ENCODE results near the gene MAN2B2.

The MAN2B2 gene

DNA sequence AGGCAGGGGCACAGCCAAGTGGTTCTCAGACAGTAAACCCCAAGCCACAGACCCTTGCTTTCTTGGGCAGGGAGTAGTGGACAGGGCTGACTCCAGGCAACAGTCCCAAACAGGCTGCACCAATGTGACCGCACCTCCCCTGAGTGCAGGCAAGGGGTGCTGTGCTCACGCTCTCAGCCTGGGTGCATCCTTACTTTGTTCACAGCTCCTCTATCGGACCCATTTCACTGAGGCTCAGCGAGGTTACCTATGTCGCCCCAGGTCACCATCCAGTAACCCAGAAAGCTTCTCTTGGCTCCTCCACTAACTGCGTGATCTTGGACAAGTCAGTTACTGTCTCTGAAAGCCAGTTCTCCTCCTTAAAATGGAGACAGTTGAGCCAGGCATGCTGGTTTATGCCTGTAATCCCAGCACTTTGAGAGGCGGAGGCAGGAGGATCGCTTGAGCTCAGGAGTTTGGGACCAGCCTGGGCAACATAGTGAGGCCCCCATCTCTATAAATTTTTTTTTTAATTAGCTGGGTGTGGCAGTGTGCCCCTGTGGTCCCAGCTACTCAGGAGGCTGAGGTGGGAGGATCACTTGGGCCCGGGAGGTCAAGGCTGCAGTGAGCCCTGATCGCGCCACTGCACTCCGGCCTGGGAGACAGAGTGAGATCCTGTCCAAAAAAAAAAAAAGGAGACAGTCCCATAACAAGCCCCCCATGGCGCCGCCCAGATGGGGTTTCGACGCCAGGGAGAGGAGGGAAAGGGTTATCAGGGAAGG lies 823 bp upstream of the MAN2B2 start:
- peak overlapping the region; percentile 70 for H3K4me3 ChIP-seq (ENCODE audit: low read length)
- DNase-seq (ENCODE audit: low read depth) = no peak
- TF ChIP-seq CTCF (IDR thresholded peaks at IDR 0.05; ENCODE audit: insufficient read depth, low read depth, low read length, missing control alignments) = no peak

DNA sequence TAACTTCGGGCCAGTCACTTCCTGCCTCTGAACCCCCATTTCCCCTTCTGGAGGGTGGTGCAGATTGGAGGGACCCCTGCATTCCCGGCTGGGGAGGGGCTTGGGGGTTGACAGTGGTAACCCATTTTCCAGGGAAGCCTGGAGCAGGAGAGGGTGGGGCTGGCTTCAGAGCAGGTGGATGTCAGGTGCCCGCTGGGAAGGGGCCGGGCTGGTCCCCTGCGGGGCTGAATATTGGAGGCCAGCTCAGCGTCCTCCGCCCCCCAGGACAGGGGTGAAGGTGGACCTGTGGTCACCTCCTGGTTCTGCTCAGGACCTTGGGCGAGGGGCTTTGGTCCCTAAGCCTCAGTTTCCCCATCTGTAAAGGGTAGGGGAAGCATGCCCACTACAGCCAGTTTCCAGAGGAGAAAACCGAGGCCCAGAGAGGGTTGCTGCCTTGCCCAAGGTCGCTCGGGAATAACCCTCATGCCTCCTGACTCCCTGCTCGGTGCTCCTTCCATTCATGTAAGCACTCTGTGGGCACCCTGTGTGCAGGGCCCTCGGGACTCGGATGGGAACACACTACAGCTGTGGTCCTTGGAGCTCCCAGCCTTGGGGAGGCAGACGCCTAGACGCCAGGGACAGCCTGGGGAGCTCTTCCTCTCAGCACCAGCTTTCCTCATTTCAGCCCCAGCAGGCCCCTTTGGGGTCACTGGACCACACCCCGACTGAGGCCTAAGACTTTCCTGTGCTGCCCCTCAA lies 683 bp downstream of the MAN2B2 start:
- H3K4me3 ChIP-seq (ENCODE audit: low read length) = peak overlapping the region; percentile 70
- DNase-seq (ENCODE audit: low read depth) = no peak
- no peak for TF ChIP-seq CTCF (IDR thresholded peaks at IDR 0.05; ENCODE audit: insufficient read depth, low read depth, low read length, missing control alignments)

- no peak for DNase-seq (ENCODE audit: low read depth)
- no peak overlapping the region for H3K4me3 ChIP-seq (ENCODE audit: low read length)
- no peak for TF ChIP-seq CTCF (IDR thresholded peaks at IDR 0.05; ENCODE audit: insufficient read depth, low read depth, low read length, missing control alignments)
These were observed 1.5 kb downstream of the MAN2B2 start for GRCh38 chr4:6576512-6576911.

DNA sequence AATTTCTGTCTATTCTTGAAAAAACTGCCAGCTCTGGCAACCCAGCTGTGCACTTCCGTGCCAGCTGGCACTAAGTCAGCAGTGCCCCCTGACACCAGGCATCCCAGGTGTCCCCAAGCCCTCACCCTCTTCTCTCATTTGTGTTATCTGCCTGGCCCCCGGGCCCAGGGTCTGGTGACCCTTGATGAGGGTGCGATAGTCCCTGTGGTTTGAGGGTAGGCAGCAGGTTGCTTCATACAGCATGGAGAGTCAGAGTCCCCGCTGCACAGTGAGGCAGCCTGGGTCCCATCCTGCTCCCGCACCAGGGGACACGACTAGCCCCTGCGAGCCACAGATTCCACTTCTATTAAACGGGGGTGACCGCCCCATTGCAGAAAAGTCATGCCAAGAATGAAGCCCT lies 1.9 kb downstream of the MAN2B2 start:
- no peak overlapping the region for H3K4me3 ChIP-seq (ENCODE audit: low read length)
- no peak for DNase-seq (ENCODE audit: low read depth)
- TF ChIP-seq CTCF (IDR thresholded peaks at IDR 0.05; ENCODE audit: insufficient read depth, low read depth, low read length, missing control alignments) = no peak

- no peak for TF ChIP-seq CTCF (IDR thresholded peaks at IDR 0.05; ENCODE audit: insufficient read depth, low read depth, low read length, missing control alignments)
- no peak overlapping the region for H3K4me3 ChIP-seq (ENCODE audit: low read length)
- DNase-seq (ENCODE audit: low read depth) = no peak
These were observed 2.4 kb downstream of the MAN2B2 start for GRCh38 chr4:6577409-6577808.

- no peak overlapping the region for H3K4me3 ChIP-seq (ENCODE audit: low read length)
- DNase-seq (ENCODE audit: low read depth) = no peak
- no peak for TF ChIP-seq CTCF (IDR thresholded peaks at IDR 0.05; ENCODE audit: insufficient read depth, low read depth, low read length, missing control alignments)
These were observed 3.2 kb downstream of the MAN2B2 start for GRCh38 chr4:6578221-6578620.
